Type B pancreatic cell (in vitro differentiated cells): ENCODE data around the gene NRN1. TPM values are rescaled to one million over a fixed set of nuclear protein-coding genes. Genes with fewer than 3 reads are reported as not detected.

Source experiments
- DNase-seq: peaks from one replicate; pipeline ENCODE4 v3.0.0; 2021; ENCODE audit warnings: mixed read lengths; ENCODE audit not compliant: unreplicated experiment; ENCODE audit errors: extremely low spot score
- H3K27ac Mint-ChIP-seq: 2 replicates; pipeline ENCODE4 v1.8.0; 2021; ENCODE audit warnings: mild to moderate bottlenecking, mixed read lengths
- H3K27me3 Mint-ChIP-seq: 2 replicates; pipeline ENCODE4 v1.8.0; 2021; ENCODE audit warnings: mixed read lengths
- H3K36me3 Mint-ChIP-seq: 2 replicates; pipeline ENCODE4 v1.8.0; 2021; ENCODE audit warnings: mixed read lengths
- H3K4me1 Mint-ChIP-seq: one replicate; pipeline ENCODE4 v1.8.0; 2021; ENCODE audit warnings: mixed read lengths; ENCODE audit not compliant: unreplicated experiment
- H3K4me3 Mint-ChIP-seq: 2 replicates; pipeline ENCODE4 v1.8.0; 2021; ENCODE audit warnings: mild to moderate bottlenecking, mixed read lengths
- H3K9me3 Mint-ChIP-seq: 2 replicates; pipeline ENCODE4 v1.8.0; 2021; ENCODE audit warnings: mixed read lengths
- CTCF ChIP-seq: fragments of 200-600 bp; sonication (generic); conservative IDR thresholded peaks from 2 replicates; pipeline ENCODE4 v1.5.0; 2021; ENCODE audit warnings: antibody characterized with exemption, mild to moderate bottlenecking
- total RNA-seq: library from RNA; stranded (reverse); gene quantifications from 2 replicates; pipeline ENCODE4 v1.2.1, GENCODE V29; 2021; ENCODE audit warnings: low replicate concordance

Gene NRN1
- total RNA-seq, 1 donor from 2014 or later = 6.3 TPM

- H3K9me3 Mint-ChIP-seq = peaks cover 9% of the 10 kb centered on the region
- peaks cover 19% of the 10 kb centered on the region for H3K4me1 Mint-ChIP-seq
- peaks cover 98% of the 10 kb centered on the region for H3K27me3 Mint-ChIP-seq
Observed at GRCh38 chr6:5996714-5997419, 9.9 kb downstream of the NRN1 start.

GRCh38 chr6:5995949-5996713 lies 10.6 kb downstream of the NRN1 start:
- H3K4me3 Mint-ChIP-seq = peak overlapping the region; percentile 92
- peaks cover 19% of the 10 kb centered on the region for H3K4me1 Mint-ChIP-seq
- peak overlapping the region; percentile 60 for H3K27ac Mint-ChIP-seq
- H3K36me3 Mint-ChIP-seq = peaks cover 3% of the 10 kb centered on the region
- peak; percentile 51 for TF ChIP-seq CTCF
- H3K27me3 Mint-ChIP-seq = peaks cover 98% of the 10 kb centered on the region
- DNase-seq = no peak
- peaks cover 9% of the 10 kb centered on the region for H3K9me3 Mint-ChIP-seq

More at GRCh38 chr6:5996714-5997419, 9.9 kb downstream of the NRN1 start:
- TF ChIP-seq CTCF = no peak
- DNase-seq = no peak
- Mint-ChIP-seq H3K36me3 (peaks cover 3% of the 10 kb centered on the region), H3K4me3 (peak overlapping the region; percentile 92), H3K27ac (peak overlapping the region; percentile 60)

GRCh38 chr6:5995658-5995948 lies 11.1 kb downstream of the NRN1 start:
- TF ChIP-seq CTCF = no peak
- Mint-ChIP-seq H3K4me3 (peak overlapping the region; percentile 92), H3K36me3 (peaks cover 3% of the 10 kb centered on the region), H3K27ac (peak overlapping the region; percentile 11), H3K27me3 (peaks cover 98% of the 10 kb centered on the region), H3K4me1 (peaks cover 19% of the 10 kb centered on the region), H3K9me3 (peaks cover 9% of the 10 kb centered on the region)
- no peak for DNase-seq

- DNase-seq = no peak
- H3K4me3 Mint-ChIP-seq = peak overlapping the region; percentile 92
Observed at GRCh38 chr6:5994999-5995657, 11.6 kb downstream of the NRN1 start.

More at GRCh38 chr6:5994999-5995657, 11.6 kb downstream of the NRN1 start:
- H3K9me3 Mint-ChIP-seq = peaks cover 9% of the 10 kb centered on the region
- no peak overlapping the region for H3K27ac Mint-ChIP-seq
- H3K27me3 Mint-ChIP-seq = peaks cover 97% of the 10 kb centered on the region
- peaks cover 3% of the 10 kb centered on the region for H3K36me3 Mint-ChIP-seq
- TF ChIP-seq CTCF = no peak
- peaks cover 19% of the 10 kb centered on the region for H3K4me1 Mint-ChIP-seq
